H1 (cell line): Measurements from ENCODE around the gene SOAT2. TPM values are rescaled to one million over a fixed set of nuclear protein-coding genes. Genes with fewer than 3 reads are reported as not detected.

Experiments used
- CTCF ChIP-seq, 3 experiments: IDR thresholded peaks; 1 replicate in 2 of 3; 2 replicates in 1 of 3; pipeline versions ENCODE4 v1.5.1 to v1.6.1; 2011; ENCODE audit warnings: low read length in 3 of 3, mild to moderate bottlenecking in 3 of 3, inconsistent platforms in 2 of 3, low read depth in 1 of 3, moderate library complexity in 1 of 3; ENCODE audit not compliant: insufficient read depth in 1 of 3; ENCODE audit errors: control extremely low read depth in 1 of 3
- JUN ChIP-seq: IDR thresholded peaks from 2 replicates; pipeline ENCODE4 v1.6.1; 2011; ENCODE audit warnings: low read depth, mild to moderate bottlenecking, improper control_type of control experiment, low read length
- RXRA ChIP-seq: IDR thresholded peaks from 2 replicates; pipeline ENCODE4 v1.6.1; 2011; ENCODE audit warnings: low read depth, mild to moderate bottlenecking, low read length, moderate library complexity; ENCODE audit not compliant: insufficient read depth
- polyA plus RNA-seq, 7 experiments: library from polyadenylated mRNA; depleted of rRNA in 3 of 7; stranded (reverse) in 5 of 7; unstranded in 2 of 7; fragments of >200 nt in 5 of 7; fragments of 200-250 nt in 2 of 7; gene quantifications; 1 replicate in 5 of 7; 2 replicates in 1 of 7; 4 replicates in 1 of 7; pipeline versions ENCODE4 v1.2.1 to v1.2.3, GENCODE V29; 2011 to 2013; ENCODE audit warnings: missing spikeins in 2 of 7, mixed read lengths in 2 of 7
- total RNA-seq: library from RNA; stranded (reverse); fragmentation: NEBNext Ultra II Directional; extraction: Animal tissue kit (Norgen Biotek cat#: 25700); gene quantifications from 2 replicates; pipeline ENCODE4 v1.2.1, GENCODE V29; 2021

The SOAT2 gene
- total and polyA plus RNA-seq, 2 of the 8 experiments (the other 6 are each of a cell fraction or from before 2014, with no cell fraction given): 0.08 TPM; not detected in 1

DNA sequence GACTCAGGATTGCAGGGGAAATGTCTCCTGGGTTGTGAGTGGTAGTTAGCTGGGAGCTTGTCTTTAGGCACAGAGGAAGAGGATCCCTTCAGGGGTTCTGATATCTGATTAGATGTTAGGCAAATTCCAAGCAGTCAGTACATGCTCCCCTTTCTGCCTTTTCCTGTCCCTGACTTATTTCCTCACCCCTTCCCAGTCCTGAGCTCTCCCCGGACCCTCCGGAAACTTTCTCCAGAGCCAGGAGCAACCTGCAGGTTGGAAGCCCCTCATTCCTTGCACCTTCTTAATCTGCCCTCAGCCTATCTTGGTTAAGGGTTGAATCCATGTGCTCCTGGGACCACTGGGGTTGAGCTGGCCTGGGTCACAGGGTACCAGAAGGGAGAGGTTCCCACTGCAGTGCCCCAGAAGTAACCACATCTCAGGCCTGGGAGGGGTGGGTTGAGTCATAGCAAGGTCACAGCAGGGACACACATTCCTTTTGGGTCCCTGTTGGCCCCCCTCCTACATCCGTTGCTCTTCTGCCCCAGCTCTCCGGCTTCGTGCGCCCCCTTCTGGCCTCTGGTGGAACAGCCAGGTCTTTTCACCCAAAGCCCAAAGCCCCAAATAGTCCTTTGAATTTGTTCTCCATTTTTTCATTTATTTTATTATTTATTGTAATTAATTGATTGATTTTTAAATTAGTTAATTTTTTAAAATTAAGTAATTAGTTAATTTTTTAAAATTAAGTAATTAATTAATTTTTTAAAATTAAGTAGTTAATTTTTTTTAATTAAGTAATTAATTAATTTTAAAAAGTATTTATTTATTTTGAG is 4.0 kb upstream of the SOAT2 start (continued):
- peak; percentile 82 to 87 (median 86) for TF ChIP-seq CTCF (IDR thresholded peaks at IDR 0.05; ENCODE audit: control extremely low read depth in 1 of 3, insufficient read depth in 1 of 3, low read depth in 1 of 3, low read length in 3 of 3)
- 0 out of 2 replicates have a peak, but pooled peaks have one; percentile 51 for TF ChIP-seq RXRA
- 0 out of 2 replicates have a peak, but pooled peaks have one; percentile 31 for TF ChIP-seq JUN
